ENCODE results near the gene LLGL2.

DNA sequence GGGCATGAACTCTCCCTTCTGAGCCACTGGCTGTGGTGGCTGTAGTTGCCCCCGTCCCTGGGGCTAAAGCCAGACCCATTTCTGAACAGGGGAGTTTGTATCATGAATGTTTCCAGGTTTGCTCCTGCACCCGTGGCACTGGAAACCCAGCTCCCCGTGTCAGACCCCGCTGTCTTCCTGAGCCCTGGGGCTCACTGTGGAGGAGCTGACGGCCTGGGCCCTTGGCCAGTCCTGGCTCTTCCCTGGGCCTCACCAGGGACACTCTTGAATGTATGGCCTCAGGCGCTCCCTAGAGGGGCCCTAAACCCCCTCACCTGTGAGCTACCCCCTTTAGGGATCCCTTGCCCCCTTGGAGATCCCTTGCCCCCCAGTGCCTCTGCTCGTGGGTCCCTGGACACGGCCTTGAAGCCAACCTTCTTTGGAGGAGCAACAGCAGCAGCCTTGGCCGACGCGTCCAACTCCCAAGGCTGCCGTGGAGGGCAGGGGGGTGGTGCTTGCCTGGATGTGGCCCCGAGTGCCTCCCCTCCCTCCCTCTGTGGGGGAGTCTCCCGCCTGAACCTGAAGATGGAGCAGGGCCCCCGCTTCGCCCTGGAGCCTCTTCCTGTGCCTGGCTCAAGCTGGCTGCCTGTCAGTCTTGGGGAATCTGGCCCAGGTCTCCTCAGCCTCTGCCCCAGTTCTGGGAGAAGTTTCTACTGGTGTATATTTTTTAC is 26.0 kb upstream of the LLGL2 start:
- TF ChIP-seq, protein P1, sequence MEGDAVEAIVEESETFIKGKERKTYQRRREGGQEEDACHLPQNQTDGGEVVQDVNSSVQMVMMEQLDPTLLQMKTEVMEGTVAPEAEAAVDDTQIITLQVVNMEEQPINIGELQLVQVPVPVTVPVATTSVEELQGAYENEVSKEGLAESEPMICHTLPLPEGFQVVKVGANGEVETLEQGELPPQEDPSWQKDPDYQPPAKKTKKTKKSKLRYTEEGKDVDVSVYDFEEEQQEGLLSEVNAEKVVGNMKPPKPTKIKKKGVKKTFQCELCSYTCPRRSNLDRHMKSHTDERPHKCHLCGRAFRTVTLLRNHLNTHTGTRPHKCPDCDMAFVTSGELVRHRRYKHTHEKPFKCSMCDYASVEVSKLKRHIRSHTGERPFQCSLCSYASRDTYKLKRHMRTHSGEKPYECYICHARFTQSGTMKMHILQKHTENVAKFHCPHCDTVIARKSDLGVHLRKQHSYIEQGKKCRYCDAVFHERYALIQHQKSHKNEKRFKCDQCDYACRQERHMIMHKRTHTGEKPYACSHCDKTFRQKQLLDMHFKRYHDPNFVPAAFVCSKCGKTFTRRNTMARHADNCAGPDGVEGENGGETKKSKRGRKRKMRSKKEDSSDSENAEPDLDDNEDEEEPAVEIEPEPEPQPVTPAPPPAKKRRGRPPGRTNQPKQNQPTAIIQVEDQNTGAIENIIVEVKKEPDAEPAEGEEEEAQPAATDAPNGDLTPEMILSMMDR (conservative IDR thresholded peaks at IDR 0.05; ENCODE audit: low read depth, low read length), result no peak
- no peak for TF ChIP-seq EZH2 (IDR thresholded peaks at IDR 0.05; ENCODE audit: borderline replicate concordance, low read depth, low read length, poor library complexity, severe bottlenecking)

Measured in A673 (cell line).